Stimulated activated CD8-positive, alpha-beta memory T cell treated with anti-CD3 and anti-CD28 coated beads, Interleukin-15, amount 100 ng/mL, for 24 hours (primary cell): ENCODE measurements around the gene CDC14A.
"Not testable (repeated sequence)": the region's sequence is repeated elsewhere in the genome, so short reads cannot be mapped to it uniquely, and the experiment has no call there.

ENCODE experiments used
- DNase-seq: peaks from one replicate; pipeline ENCODE4 v3.0.0-alpha.2; 2020; ENCODE audit warnings: low read depth

Gene CDC14A

GRCh38 chr1:100405902-100406301, 53.6 kb downstream of the CDC14A start:
- not testable (repeated sequence) for DNase-seq

- DNase-seq: not testable (repeated sequence)
Observed at GRCh38 chr1:100407390-100407789, 55.1 kb downstream of the CDC14A start.

DNA sequence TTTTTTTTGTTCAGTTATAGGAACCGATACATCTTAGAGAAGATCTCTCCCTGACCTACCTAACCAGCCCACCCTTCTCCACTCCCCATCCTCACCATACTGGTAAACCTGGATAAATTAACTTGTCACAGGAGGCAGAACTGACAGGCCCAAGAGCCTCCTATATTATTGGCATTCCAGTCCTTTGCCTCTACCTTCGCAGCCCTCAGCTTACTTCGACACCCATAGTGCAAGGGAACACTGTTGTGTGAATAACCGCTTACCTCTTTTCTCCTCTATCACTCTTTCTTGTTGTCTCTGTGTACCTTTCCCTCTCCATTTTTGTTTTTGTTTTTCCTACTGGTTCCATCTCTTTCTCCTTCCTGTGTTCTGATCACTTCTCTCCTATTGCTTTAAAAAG, 58.7 kb downstream of the CDC14A start:
- no peak for DNase-seq

DNA sequence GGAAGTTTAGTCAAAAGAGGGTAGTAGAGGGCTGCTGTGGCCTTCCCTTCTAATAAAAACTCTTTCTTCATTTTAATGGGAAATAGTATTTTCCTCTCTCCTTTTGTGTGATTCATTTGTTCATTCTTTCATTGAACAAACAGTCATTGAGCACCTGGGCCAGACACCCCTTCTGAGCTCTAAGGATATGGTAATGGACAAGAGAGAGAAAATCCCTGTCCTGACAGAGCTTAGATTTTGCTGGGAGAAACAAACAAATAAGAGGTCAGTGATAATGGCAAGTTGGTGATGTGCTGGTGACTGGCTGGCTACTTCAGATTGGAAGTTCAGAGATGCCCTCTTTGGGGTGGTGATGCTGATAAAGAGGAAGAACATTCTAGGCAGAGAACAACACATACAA, 59.3 kb downstream of the CDC14A start:
- no peak for DNase-seq

GRCh38 chr1:100413035-100413434, 60.7 kb downstream of the CDC14A start:
- no peak for DNase-seq

GRCh38 chr1:100414693-100415497, 62.6 kb downstream of the CDC14A start:
- DNase-seq: no peak

DNA sequence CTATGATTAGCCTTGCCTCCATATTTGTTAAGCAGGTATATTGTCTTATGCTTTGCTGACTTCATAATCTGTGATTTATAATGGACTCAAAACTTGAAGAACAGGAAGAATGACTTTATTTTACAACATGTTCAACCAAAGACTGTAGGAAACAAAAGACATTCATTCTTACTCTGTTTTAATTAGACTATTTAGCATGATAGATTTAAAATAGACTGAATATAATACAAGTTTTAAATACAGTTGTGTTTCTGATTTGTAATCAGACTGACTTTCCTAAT, 63.1 kb downstream of the CDC14A start:
- no peak for DNase-seq

DNA sequence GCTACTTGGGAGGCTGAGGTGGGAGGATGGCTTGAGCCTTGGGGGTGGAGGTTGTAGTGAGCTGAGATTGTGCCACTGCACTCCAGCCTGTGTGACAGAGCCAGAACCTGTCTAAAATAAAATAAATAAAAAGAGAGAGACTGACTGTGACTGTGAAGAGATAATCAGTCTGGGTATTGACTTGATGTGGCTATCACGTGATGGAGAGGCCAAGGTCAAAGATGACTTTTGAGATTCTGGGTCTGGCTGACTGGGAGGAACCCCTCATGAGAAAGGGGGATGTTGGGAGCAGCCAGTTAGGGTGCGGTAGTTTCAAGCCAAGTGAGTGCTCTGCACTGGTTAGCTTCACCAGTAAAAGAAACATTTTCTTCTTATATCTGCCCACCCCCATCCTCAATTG, 66.8 kb downstream of the CDC14A start:
- no peak for DNase-seq

DNA sequence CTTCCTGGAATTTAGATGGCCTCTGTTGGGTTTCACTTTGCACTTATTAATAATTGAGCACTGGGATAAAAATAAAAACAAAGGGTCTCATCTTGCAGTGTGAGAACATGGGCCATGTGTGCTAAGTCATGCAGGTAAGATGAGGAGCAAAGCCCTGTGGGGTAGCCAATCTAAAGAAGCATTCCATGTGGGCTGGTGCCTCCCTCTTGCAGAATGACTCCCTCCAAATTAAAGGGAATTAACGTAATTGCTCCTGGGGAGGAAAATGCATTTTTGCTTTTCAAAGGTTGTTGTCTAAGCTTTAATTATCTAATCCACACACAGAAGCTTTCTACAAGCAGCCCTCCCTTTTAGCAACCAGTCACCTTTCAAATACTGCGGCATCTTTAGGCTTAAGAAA, 69.8 kb downstream of the CDC14A start:
- DNase-seq: no peak

GRCh38 chr1:100423832-100424337, 71.6 kb downstream of the CDC14A start:
- DNase-seq: no peak

GRCh38 chr1:100428160-100428559, 75.9 kb downstream of the CDC14A start:
- no peak for DNase-seq

- DNase-seq: no peak
Observed at GRCh38 chr1:100430325-100430756, 78.0 kb downstream of the CDC14A start.

GRCh38 chr1:100431954-100432353, 79.6 kb downstream of the CDC14A start:
- no peak for DNase-seq

DNA sequence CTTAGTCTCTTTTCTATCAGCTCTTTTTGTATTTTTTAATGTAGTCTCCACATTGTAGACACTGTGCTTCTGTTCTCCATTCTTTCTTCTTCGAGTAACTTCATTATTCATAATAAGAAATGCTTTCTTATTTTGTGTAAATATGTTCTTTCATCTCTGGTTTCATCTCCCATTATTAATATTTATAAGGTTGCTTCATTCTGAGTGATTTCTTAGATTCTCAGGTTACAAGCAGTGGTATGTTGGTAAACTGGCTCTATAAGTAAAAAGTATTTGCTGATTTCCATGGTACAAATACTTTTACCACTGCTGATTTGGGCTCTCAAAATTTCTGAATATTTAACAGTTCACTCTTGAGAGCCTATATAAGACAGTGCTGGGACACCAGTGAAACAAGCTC, 81.3 kb downstream of the CDC14A start:
- no peak for DNase-seq

DNA sequence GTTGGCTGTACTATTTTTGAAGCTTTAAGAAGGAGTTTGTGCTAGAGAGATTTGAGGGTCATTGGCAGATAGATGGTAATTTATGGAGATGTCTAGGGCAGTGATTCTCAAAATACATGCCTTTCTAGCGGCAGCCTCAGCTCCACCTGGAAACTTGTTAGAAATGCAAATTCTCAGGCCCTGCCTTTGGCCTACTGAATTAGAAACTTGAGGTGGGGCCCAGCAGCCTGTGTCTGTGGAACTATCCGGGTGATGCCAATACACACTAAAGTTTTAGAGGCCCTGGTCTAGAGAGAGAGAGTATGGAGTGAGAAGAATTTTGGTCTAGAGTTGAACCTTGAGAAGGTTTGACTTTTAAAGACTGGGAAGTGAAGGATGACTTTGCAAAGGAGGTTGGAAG, 82.5 kb downstream of the CDC14A start:
- no peak for DNase-seq

DNA sequence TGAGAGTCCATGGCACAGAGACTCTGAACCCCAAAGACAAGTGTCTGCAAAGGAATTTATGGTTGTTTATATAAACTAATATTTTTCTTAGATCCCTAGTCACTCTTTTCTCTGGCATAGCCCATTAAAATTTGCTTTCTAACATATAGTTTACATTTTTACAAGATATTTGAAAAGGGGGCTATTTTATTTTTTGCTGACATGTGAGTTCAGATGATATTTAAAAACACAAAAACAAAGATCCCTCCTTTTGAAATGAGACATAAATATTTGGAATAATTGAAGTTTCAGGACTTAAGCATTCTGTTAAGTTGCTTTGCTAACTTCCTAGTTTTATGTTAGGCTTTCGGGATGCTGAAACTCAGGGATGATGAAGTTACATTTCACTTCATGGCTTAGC, 86.1 kb downstream of the CDC14A start:
- no peak for DNase-seq

GRCh38 chr1:100438789-100439188, 86.5 kb downstream of the CDC14A start:
- DNase-seq: no peak

GRCh38 chr1:100440075-100440809, 87.9 kb downstream of the CDC14A start:
- no peak for DNase-seq

- DNase-seq: no peak
Observed at GRCh38 chr1:100441146-100441545, 88.8 kb downstream of the CDC14A start.

DNA sequence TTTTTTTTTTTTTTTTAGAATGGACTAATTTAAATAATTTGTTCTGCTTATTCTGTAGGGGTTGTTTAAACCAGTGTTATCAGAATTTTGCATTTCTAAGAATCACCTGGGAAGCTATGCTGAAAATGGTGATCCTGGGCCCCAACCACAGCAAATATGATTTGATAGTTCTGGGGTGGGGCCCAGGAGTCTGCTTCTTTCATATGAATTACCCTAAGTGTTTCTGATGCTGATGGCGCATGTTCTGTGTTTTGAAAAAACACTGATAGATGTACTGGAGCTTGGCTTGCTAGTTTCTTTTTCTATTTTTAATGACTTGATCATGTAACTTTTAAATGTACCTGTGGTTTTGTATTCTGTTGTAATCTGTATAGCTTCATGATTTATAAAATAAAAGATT, 89.3 kb downstream of the CDC14A start:
- no peak for DNase-seq

DNA sequence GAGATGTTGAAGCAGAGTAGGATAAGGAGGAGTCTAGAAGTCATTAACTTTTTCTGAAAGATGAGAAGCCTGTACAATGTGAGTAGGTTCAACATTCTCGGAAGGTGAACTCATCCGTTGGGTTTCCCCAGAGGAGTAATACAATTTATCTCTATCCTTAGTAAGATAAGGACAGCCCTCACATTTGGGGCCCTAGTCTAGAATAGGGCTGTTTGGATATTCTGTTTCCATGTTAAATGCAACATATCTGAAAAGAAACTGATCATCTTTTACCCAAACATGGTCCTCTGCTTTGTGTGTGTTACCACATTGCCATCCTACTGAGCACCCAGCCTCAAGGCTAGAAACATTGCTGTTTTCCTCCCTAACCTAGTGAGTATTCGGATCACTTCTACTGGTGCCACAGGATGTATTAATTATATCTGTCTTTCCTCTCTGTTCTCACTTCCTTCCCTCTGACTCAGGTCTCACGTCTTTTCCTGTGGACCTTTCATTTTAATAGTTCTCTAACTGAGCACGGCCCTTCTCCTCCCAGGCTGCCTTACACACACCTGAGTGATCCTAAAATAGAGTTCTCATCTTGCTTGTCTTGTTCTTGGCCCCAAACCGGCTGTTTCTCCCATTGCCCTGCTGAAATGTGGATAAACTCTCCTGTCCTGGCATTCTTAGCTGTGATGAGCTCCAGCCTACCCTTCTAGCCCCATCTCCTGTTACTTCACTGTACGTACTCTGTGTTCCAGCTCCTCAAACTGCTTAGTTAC, 91.7 kb downstream of the CDC14A start:
- no peak for DNase-seq

- no peak for DNase-seq
Observed at GRCh38 chr1:100445565-100445964, 93.3 kb downstream of the CDC14A start.

GRCh38 chr1:100448366-100448765, 96.1 kb downstream of the CDC14A start:
- DNase-seq: no peak
